ENCODE data around the gene SUFU.

DNA sequence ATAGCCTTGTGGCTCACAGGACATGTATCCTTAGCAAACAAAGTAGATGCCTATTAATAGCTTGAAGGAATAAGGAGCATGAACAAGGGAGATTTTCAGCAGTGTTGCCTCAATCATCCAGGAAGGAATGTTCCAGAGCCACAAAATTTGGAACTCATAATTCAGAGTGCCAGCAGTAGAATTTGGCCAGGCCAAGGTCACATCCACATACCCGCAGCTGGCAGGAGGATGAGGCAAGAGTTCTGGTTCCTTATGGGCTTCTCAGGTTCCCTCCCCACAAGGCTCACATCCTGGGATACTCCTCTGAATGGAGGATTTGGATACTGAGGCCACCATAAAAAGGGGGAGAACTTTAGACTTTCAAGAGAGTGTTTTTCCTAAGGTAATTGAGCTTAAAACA lies 45.8 kb downstream of the SUFU start:
- TF ChIP-seq, protein P1, sequence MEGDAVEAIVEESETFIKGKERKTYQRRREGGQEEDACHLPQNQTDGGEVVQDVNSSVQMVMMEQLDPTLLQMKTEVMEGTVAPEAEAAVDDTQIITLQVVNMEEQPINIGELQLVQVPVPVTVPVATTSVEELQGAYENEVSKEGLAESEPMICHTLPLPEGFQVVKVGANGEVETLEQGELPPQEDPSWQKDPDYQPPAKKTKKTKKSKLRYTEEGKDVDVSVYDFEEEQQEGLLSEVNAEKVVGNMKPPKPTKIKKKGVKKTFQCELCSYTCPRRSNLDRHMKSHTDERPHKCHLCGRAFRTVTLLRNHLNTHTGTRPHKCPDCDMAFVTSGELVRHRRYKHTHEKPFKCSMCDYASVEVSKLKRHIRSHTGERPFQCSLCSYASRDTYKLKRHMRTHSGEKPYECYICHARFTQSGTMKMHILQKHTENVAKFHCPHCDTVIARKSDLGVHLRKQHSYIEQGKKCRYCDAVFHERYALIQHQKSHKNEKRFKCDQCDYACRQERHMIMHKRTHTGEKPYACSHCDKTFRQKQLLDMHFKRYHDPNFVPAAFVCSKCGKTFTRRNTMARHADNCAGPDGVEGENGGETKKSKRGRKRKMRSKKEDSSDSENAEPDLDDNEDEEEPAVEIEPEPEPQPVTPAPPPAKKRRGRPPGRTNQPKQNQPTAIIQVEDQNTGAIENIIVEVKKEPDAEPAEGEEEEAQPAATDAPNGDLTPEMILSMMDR (IDR thresholded peaks at IDR 0.05; ENCODE audit: control extremely low read depth in 1 of 3, insufficient read depth in 1 of 3, low read depth in 1 of 3, low read length in 3 of 3) = no peak
- TF ChIP-seq JUND (IDR thresholded peaks at IDR 0.05; ENCODE audit: low read length) = no peak

Data from H1 (cell line).